GM21381 (cell line): ENCODE measurements around the gene UCKL1.
"Not testable (repeated sequence)": the region's sequence is repeated elsewhere in the genome, so short reads cannot be mapped to it uniquely, and the experiment has no call there.

Source experiments
- ATAC-seq: cut with Tn5 transposase; IDR thresholded peaks from one replicate; pipeline ENCODE4 v1.9.1; 2021; ENCODE audit warnings: mild to moderate bottlenecking, moderate library complexity; ENCODE audit not compliant: unreplicated experiment

UCKL1 gene

GRCh38 chr20:63972312-63973159 lies 16.3 kb upstream of the UCKL1 start:
- no peak for ATAC-seq

GRCh38 chr20:63971960-63972311 lies 15.7 kb upstream of the UCKL1 start:
- not testable (repeated sequence) for ATAC-seq

GRCh38 chr20:63970714-63971431 lies 14.7 kb upstream of the UCKL1 start:
- no peak for ATAC-seq

GRCh38 chr20:63969838-63970713 lies 13.9 kb upstream of the UCKL1 start, which contains the start of gene ZNF512B:
TSS of gene ZNF512B (minus strand) at chr20:63969930. CDS start at chr20:63967950, 1,980 bp downstream.
- no peak for ATAC-seq

GRCh38 chr20:63968928-63969760 lies 12.9 kb upstream of the UCKL1 start:
- ATAC-seq: no peak

GRCh38 chr20:63968136-63968927 lies 12.1 kb upstream of the UCKL1 start:
- no peak for ATAC-seq

- no peak for ATAC-seq
Observed at GRCh38 chr20:63967330-63968135, 11.3 kb upstream of the UCKL1 start.

- no peak for ATAC-seq
Observed at GRCh38 chr20:63966944-63967322, 10.7 kb upstream of the UCKL1 start.

- ATAC-seq: no peak
Observed at GRCh38 chr20:63966172-63966943, 10.1 kb upstream of the UCKL1 start.

GRCh38 chr20:63964412-63964811 lies 8.2 kb upstream of the UCKL1 start:
- ATAC-seq: no peak

GRCh38 chr20:63963784-63964301 lies 7.6 kb upstream of the UCKL1 start:
- ATAC-seq: no peak

- no peak for ATAC-seq
Observed at GRCh38 chr20:63963348-63963741, 7.1 kb upstream of the UCKL1 start.

GRCh38 chr20:63962426-63963347 lies 6.5 kb upstream of the UCKL1 start:
- no peak for ATAC-seq

- no peak for ATAC-seq
Observed at GRCh38 chr20:63961664-63962425, 5.6 kb upstream of the UCKL1 start.

GRCh38 chr20:63960654-63961621 lies 4.7 kb upstream of the UCKL1 start:
- ATAC-seq: not testable (repeated sequence)
